Heart left ventricle (tissue), 16 donors: Measurements from ENCODE around the gene FRMD4B. TPM values are rescaled to one million over a fixed set of nuclear protein-coding genes. Genes with fewer than 3 reads are reported as not detected.

Experiments used
- ATAC-seq, 4 donors: fragments of 200-7000 bp; cut with Tn5 transposase; one replicate each; pipeline ENCODE4 v1.9.1; 2020 to 2022; ENCODE audit warnings: moderate library complexity in 4 of 4, mild to moderate bottlenecking in 3 of 4, moderate number of reproducible peaks in 1 of 4
- DNase-seq, 5 donors: peaks; one replicate each; pipeline ENCODE4 v3.0.0-alpha.2; 2020
- H3K27ac ChIP-seq, 12 donors: fragments of 200-600 bp; sonication (generic) in 4 of 12; one replicate each; pipeline versions ENCODE4 v1.5.0 to v1.8.0; 2016 to 2022; ENCODE audit warnings: mild to moderate bottlenecking in 2 of 12
- H3K27me3 ChIP-seq, 9 donors: fragments of 200-600 bp; sonication (generic) in 2 of 9; one replicate each; pipeline versions ENCODE4 v1.5.1 to v1.8.0; 2016 to 2022; ENCODE audit warnings: mild to moderate bottlenecking in 3 of 9
- H3K36me3 ChIP-seq, 9 donors: fragments of 200-600 bp; sonication (generic) in 2 of 9; one replicate each; pipeline versions ENCODE4 v1.5.0 to v1.8.0; 2018 to 2022; ENCODE audit warnings: mild to moderate bottlenecking in 2 of 9
- H3K4me1 ChIP-seq, 12 donors: fragments of 200-600 bp; sonication (generic) in 4 of 12; one replicate each; pipeline versions ENCODE4 v1.5.0 to v1.8.0; 2016 to 2022; ENCODE audit warnings: mild to moderate bottlenecking in 3 of 12
- H3K4me3 ChIP-seq, 12 donors: fragments of 200-600 bp; sonication (generic) in 4 of 12; one replicate each; pipeline versions ENCODE4 v1.5.0 to v1.8.0; 2017 to 2022; ENCODE audit warnings: mild to moderate bottlenecking in 9 of 12, moderate library complexity in 4 of 12
- H3K9me3 ChIP-seq, 12 donors: fragments of 200-600 bp; sonication (generic) in 4 of 12; one replicate each; pipeline versions ENCODE4 v1.5.0 to v1.8.0; 2016 to 2022; ENCODE audit warnings: mild to moderate bottlenecking in 1 of 12
- CTCF ChIP-seq, 12 donors: fragments of 200-600 bp; sonication (generic) in 4 of 12; IDR thresholded peaks; one replicate each; pipeline versions ENCODE4 v1.5.0 to v1.8.0; 2018 to 2022; ENCODE audit warnings: antibody characterized with exemption in 12 of 12, mild to moderate bottlenecking in 5 of 12
- POLR2A ChIP-seq, 2 donors: fragments of 450-650 bp; IDR thresholded peaks; one replicate each; pipeline ENCODE4 v1.6.1; 2017; ENCODE audit warnings: antibody characterized with exemption in 2 of 2, mild to moderate bottlenecking in 2 of 2, moderate library complexity in 2 of 2
- WGBS, 4 donors: extraction: QIAGEN DNeasy Blood & Tissue Kit in 2 of 4; methylation state at CpG; one replicate each; pipeline versions ENCODE4 v1.1.5 to v1.1.7; 2013 to 2018; 5-methylcytosine and 5-hydroxymethylcytosine counted together
- intact Hi-C, 10 donors: fragments of 100-400 bp; cut with DNase I; formaldehyde crosslinking; loops; one replicate each; pipeline versions ENCODE4 v1.11.1 to v1.14.2; 2022
- polyA plus RNA-seq, 2 donors: library from polyadenylated mRNA; stranded (reverse); fragments of 200-250 nt; gene quantifications; one replicate each; pipeline ENCODE4 v1.2.3, GENCODE V29; 2013
- total RNA-seq, 9 donors: library from RNA; depleted of rRNA in 2 of 9; stranded (reverse); fragments of >200 nt in 2 of 9; fragmentation: NEBNext Ultra II Directional in 3 of 9; extraction: Animal tissue kit (Norgen Biotek cat#: 25700) in 3 of 9; gene quantifications; one replicate each; pipeline versions ENCODE4 v1.1.0 to v1.2.4, GENCODE V29; 2016 to 2023
- donor health status: ischemic (EF 13 %, LVEDD 7.1; RV severe dilation, severe dysfunction).
- donor health status: healthy with polysubstance abuse.
- donor health status: DM: no; HTN: yes; CAD: no.
- donor health status: DM: no; HTN: no; CAD: no.
- donor health status: ischemic (EF 25% LVEDD 6.9; RV normal size, moderate dysfunction).
- donor health status: ischemic (EF 25% LVEDD 5.7; RV mildly dilated, moderate dysfunction).
- donor health status: healthy.
- donor health status: DM: yes; HTN: yes; CAD: no.
- donor health status: ischemic (EF 35%, LVEDD 5.7; RV mildly dilated, moderate dysfunction).
- donor health status: nonischemic (EF 11% LVEDD 7.7; RV severe dilation, severe dysfunction).
- donor health status: DM: yes; HTN: yes; CAD: no.
- donor health status: PGD.
- donor health status: ischemic (EF 29% LVEDD 5.4; RV normal size, mild dysfunction).
- donor health status: nonischemic (EF 23%, LVEDD 6.1; RV moderate dilation, normal function).

FRMD4B gene
- total and polyA plus RNA-seq, 11 donors = 3.4 to 42.8 (median 10.9) TPM

GRCh38 chr3:69207031-69207430 lies 178.9 kb downstream of the FRMD4B start:
- no peaks in the 10 kb centered on the region for H3K9me3 ChIP-seq
- intact Hi-C loops = loop anchor here in 1 of 10 donors (10.0 kb wide), 1 partner anchor 48 kb away; no protein-coding TSS in a partner anchor
- DNase-seq = no peak
- H3K27ac ChIP-seq = no peak overlapping the region
- peaks cover 0 to 18% (median 4%) of the 10 kb centered on the region in 12 donors for H3K4me1 ChIP-seq
- 95 to 100% (median 96%) methylated on average over 1 of the region's 1 CpG for WGBS, 4 donors
- no peak overlapping the region for H3K4me3 ChIP-seq
- no peak for ATAC-seq
- peaks cover 0 to 39% (median 4%) of the 10 kb centered on the region in 9 donors for H3K36me3 ChIP-seq
- no peaks in the 10 kb centered on the region for H3K27me3 ChIP-seq
- TF ChIP-seq POLR2A (IDR thresholded peaks at IDR 0.05) (no peak), CTCF (IDR thresholded peaks at IDR 0.05) (no peak)

DNA sequence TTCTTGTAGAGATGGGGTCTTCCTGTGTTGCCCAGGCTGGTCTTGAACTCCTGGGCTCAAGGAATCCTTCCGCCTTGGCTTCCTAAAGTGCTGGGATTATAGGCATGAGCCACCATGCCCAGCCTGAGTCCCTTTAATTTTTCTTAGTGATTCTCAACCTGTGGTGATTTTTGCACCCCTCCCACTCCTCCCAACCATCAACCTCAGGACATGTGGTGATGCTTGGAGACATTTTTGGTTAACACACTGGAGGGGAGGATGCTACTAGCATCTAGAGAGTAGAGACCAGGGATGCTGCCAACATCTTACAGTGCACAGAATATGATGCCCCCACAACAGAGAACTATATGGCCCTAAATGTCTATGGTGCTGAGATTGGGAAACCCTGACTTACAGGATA lies 180.5 kb downstream of the FRMD4B start:
- Histone ChIP-seq H3K4me3 (no peak overlapping the region), H3K27me3 (no peaks in the 10 kb centered on the region), H3K9me3 (no peaks in the 10 kb centered on the region), H3K27ac (no peak overlapping the region), H3K4me1 (peaks cover 0 to 23% (median 9%) of the 10 kb centered on the region in 12 donors), H3K36me3 (peaks cover 0 to 27% (median 0%) of the 10 kb centered on the region in 9 donors)
- no peak for ATAC-seq
- WGBS, 4 donors = 94 to 100% (median 99%) methylated on average over 1 of the region's 1 CpG
- intact Hi-C loops = loop anchor here in 1 of 10 donors (10.0 kb wide), 1 partner anchor 49 kb away; no protein-coding TSS in a partner anchor
- DNase-seq = no peak
- TF ChIP-seq POLR2A (IDR thresholded peaks at IDR 0.05) = no peak
- TF ChIP-seq CTCF (IDR thresholded peaks at IDR 0.05) = no peak

DNA sequence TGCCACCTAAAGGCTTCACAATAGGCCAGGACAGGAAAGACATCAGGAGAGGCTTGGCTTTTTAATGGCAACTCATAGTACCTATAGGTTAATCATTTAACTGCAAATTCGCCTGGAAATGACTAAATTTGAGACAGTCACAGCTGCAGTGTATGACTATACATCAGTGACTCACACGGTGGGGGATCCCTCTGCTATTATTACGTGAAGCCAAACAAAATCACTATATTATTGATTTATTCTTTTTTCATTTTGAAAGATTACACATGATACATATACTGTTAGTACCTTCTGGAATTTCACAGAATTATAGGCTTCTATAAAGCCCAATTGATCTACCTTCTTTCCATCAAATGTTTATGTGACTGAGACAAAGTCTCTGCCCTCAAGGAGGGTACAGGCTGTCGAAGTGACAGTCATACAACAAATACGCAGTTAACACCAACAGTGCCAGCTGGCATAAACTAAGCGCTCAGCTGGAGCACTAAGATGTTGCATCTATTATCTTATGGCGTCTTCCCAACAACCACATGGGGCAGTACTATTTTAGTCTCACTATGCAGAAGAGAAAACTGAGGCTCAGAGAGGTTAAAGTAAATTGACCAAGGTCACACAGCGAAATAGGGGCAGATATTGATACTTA lies 181.5 kb downstream of the FRMD4B start:
- TF ChIP-seq POLR2A (IDR thresholded peaks at IDR 0.05) (no peak), CTCF (IDR thresholded peaks at IDR 0.05) (no peak)
- H3K27ac ChIP-seq = peak overlapping the region in 2 of 12 donors; percentile 23 to 33
- H3K4me3 ChIP-seq = no peak overlapping the region
- ATAC-seq (peak; percentile 48 to 80 (median 70)), DNase-seq (peak in 2 of 5 donors; percentile 61)
- peaks cover 0 to 20% (median 0%) of the 10 kb centered on the region in 9 donors for H3K36me3 ChIP-seq
- no peaks in the 10 kb centered on the region for H3K9me3 ChIP-seq
- peaks cover 0 to 30% (median 11%) of the 10 kb centered on the region in 12 donors for H3K4me1 ChIP-seq
- intact Hi-C loops = loop anchor here in 2 of 10 donors (5.0 to 10.0 kb wide), 2 partner anchors 38 to 50 kb away; no protein-coding TSS in a partner anchor
- WGBS, 4 donors = 65 to 69% (median 68%) methylated on average over 8 of the region's 8 CpGs
- no peaks in the 10 kb centered on the region for H3K27me3 ChIP-seq

- peaks cover 0 to 20% (median 0%) of the 10 kb centered on the region in 9 donors for H3K36me3 ChIP-seq
- peak overlapping the region in 2 of 12 donors; percentile 23 to 33 for H3K27ac ChIP-seq
- WGBS, 4 donors = 65 to 76% (median 70%) methylated on average over 5 of the region's 5 CpGs
- no peaks in the 10 kb centered on the region for H3K9me3 ChIP-seq
- H3K27me3 ChIP-seq = no peaks in the 10 kb centered on the region
- H3K4me1 ChIP-seq = peaks cover 0 to 32% (median 11%) of the 10 kb centered on the region in 12 donors
- intact Hi-C loops = loop anchor here in 2 of 10 donors (5.0 to 10.0 kb wide), 2 partner anchors 39 to 51 kb away; no protein-coding TSS in a partner anchor
- H3K4me3 ChIP-seq = no peak overlapping the region
- no peak for ATAC-seq
- no peak for TF ChIP-seq POLR2A (IDR thresholded peaks at IDR 0.05)
- no peak for TF ChIP-seq CTCF (IDR thresholded peaks at IDR 0.05)
- no peak for DNase-seq
Measured at GRCh38 chr3:69203631-69204314, 182.1 kb downstream of the FRMD4B start.
